AG08396 (cell line): ENCODE results near the gene MYBPH.

Source experiments
- DNase-seq: peaks from one replicate; pipeline ENCODE4 v3.0.0; 2012; ENCODE audit warnings: low spot score, mixed read lengths

MYBPH gene

GRCh38 chr1:203199816-203200571 is 24.4 kb upstream of the MYBPH start:
- DNase-seq = peak; percentile 57

GRCh38 chr1:203199481-203199815 is 23.8 kb upstream of the MYBPH start:
- DNase-seq = no peak

- DNase-seq = no peak
These were observed 23.4 kb upstream of the MYBPH start for GRCh38 chr1:203199002-203199401.

- DNase-seq = peak; percentile 63
These were observed 22.0 kb upstream of the MYBPH start for GRCh38 chr1:203197625-203198024.

GRCh38 chr1:203196371-203196770 is 20.7 kb upstream of the MYBPH start:
- DNase-seq = no peak

- no peak for DNase-seq
These were observed 15.3 kb upstream of the MYBPH start for GRCh38 chr1:203190949-203191348.

GRCh38 chr1:203189951-203190352 is 14.3 kb upstream of the MYBPH start:
- no peak for DNase-seq

- DNase-seq = no peak
These were observed 13.1 kb upstream of the MYBPH start for GRCh38 chr1:203188686-203189232.

GRCh38 chr1:203187689-203188264 is 12.2 kb upstream of the MYBPH start:
- no peak for DNase-seq

- DNase-seq = no peak
These were observed 11.7 kb upstream of the MYBPH start for GRCh38 chr1:203187304-203187685.

GRCh38 chr1:203186446-203187303 is 11.0 kb upstream of the MYBPH start, which contains the start of gene CHI3L1:
TSS of gene CHI3L1 (minus strand) at chr1:203186704. CDS start at chr1:203186623, 81 bp downstream.
- no peak for DNase-seq

GRCh38 chr1:203186091-203186445 is 10.4 kb upstream of the MYBPH start:
- DNase-seq = no peak

- no peak for DNase-seq
These were observed 10.0 kb upstream of the MYBPH start for GRCh38 chr1:203185585-203185984.

GRCh38 chr1:203185061-203185461 is 9.4 kb upstream of the MYBPH start:
- DNase-seq = no peak

- no peak for DNase-seq
These were observed 8.8 kb upstream of the MYBPH start for GRCh38 chr1:203184467-203184866.

GRCh38 chr1:203183828-203184227 is 8.2 kb upstream of the MYBPH start:
- no peak for DNase-seq

- DNase-seq = no peak
These were observed 6.8 kb upstream of the MYBPH start for GRCh38 chr1:203182387-203182953.

GRCh38 chr1:203181586-203182386 is 6.2 kb upstream of the MYBPH start:
- DNase-seq = no peak

- no peak for DNase-seq
These were observed 5.1 kb upstream of the MYBPH start for GRCh38 chr1:203180611-203181330.

- DNase-seq = no peak
These were observed 4.0 kb upstream of the MYBPH start for GRCh38 chr1:203179667-203180005.
